SK-N-SH (cell line): ENCODE measurements around the gene SRXN1. TPM values are rescaled to one million over a fixed set of nuclear protein-coding genes. Genes with fewer than 3 reads are reported as not detected.

Experiments
- CTCF ChIA-PET: fragments of 300-600, 350-600 bp; formaldehyde crosslinking; extraction: SDS; loops from one replicate; lab custom pipeline; 2021; lab: Yijun Ruan, JAX
- POLR2A ChIA-PET: fragments of 350-600 bp; sonication (Branson Sonifier 250); formaldehyde crosslinking; extraction: SDS; loops from one replicate; lab custom pipeline; 2020; ENCODE audit warnings: antibody characterized with exemption, inconsistent platforms; lab: Yijun Ruan, JAX
- DNase-seq: peaks from one replicate; pipeline ENCODE4 v3.0.0; 2012
- H2AFZ ChIP-seq: fragments of 200-600 bp; sonication (generic); 2 replicates; pipeline ENCODE4 v1.8.1; 2016; ENCODE audit warnings: antibody characterized with exemption, mild to moderate bottlenecking, low read depth
- H3F3A ChIP-seq: fragments of 200-600 bp; sonication (generic); replicated peaks from 2 replicates; pipeline ENCODE3; 2016; ENCODE audit warnings: antibody characterized with exemption, mild to moderate bottlenecking; ENCODE audit not compliant: insufficient read depth
- H3K27ac ChIP-seq, 2 experiments: fragments of 200-500 bp in 1 of 2; fragments of 200-600 bp in 1 of 2; sonication (Bioruptor generic) in 1 of 2; sonication (generic), shearing (Covaris generic) in 1 of 2; 2 replicates each; pipeline versions ENCODE4 v1.5.1 to v1.6.1; 2014 to 2016; ENCODE audit warnings: low read depth in 2 of 2, inconsistent platforms in 1 of 2, low read length in 1 of 2, mild to moderate bottlenecking in 1 of 2, mixed read lengths in 1 of 2
- H3K27me3 ChIP-seq: fragments of 200-600 bp; sonication (generic), shearing (Covaris generic); 2 replicates; pipeline ENCODE4 v1.6.1; 2016; ENCODE audit warnings: mixed run types; ENCODE audit not compliant: insufficient read depth
- H3K36me3 ChIP-seq, 2 experiments: fragments of 200-500 bp in 1 of 2; fragments of 200-600 bp in 1 of 2; sonication (Bioruptor generic) in 1 of 2; sonication (generic) in 1 of 2; replicated peaks in 1 of 2; 2 replicates each; pipeline versions ENCODE3 to v1.5.1; 2014 to 2016; ENCODE audit warnings: low read length in 1 of 2, mild to moderate bottlenecking in 1 of 2; ENCODE audit not compliant: insufficient read depth in 2 of 2, control insufficient read depth in 1 of 2
- H3K4me1 ChIP-seq, 2 experiments: fragments of 200-500 bp in 1 of 2; fragments of 200-600 bp in 1 of 2; sonication (Bioruptor generic) in 1 of 2; sonication (generic), shearing (Covaris generic) in 1 of 2; 2 replicates each; pipeline versions ENCODE4 v1.5.1 to v1.6.1; 2014 to 2016; ENCODE audit warnings: low read depth in 1 of 2, low read length in 1 of 2, mixed run types in 1 of 2; ENCODE audit not compliant: insufficient read depth in 2 of 2, control insufficient read depth in 1 of 2
- H3K4me2 ChIP-seq: fragments of 200-600 bp; sonication (generic), shearing (Covaris generic); 2 replicates; pipeline ENCODE4 v1.6.1; 2017; ENCODE audit warnings: mixed run types
- H3K4me3 ChIP-seq, 2 experiments: fragments of 200-500 bp in 1 of 2; fragments of 200-600 bp in 1 of 2; sonication (Bioruptor generic) in 1 of 2; sonication (generic), shearing (Covaris generic) in 1 of 2; 2 replicates each; pipeline versions ENCODE4 v1.5.1 to v1.8.1; 2014 to 2016; ENCODE audit warnings: low read depth in 2 of 2, inconsistent platforms in 1 of 2, low read length in 1 of 2, mild to moderate bottlenecking in 1 of 2, mixed read lengths in 1 of 2, moderate library complexity in 1 of 2
- H3K79me2 ChIP-seq: fragments of 200-600 bp; sonication (generic); 2 replicates; pipeline ENCODE4 v1.8.1; 2017; ENCODE audit warnings: mild to moderate bottlenecking; ENCODE audit not compliant: insufficient read depth
- H3K9ac ChIP-seq: fragments of 200-600 bp; sonication (generic); 2 replicates; pipeline ENCODE4 v1.6.1; 2017; ENCODE audit warnings: mixed run types
- H3K9me2 ChIP-seq: fragments of 200-600 bp; sonication (generic); 2 replicates; pipeline ENCODE4 v1.6.1; 2017; ENCODE audit warnings: mixed run types
- H3K9me3 ChIP-seq: fragments of 200-600 bp; sonication (generic); 2 replicates; pipeline ENCODE4 v1.6.1; 2017; ENCODE audit warnings: mixed run types, mild to moderate bottlenecking, moderate library complexity
- H4K20me1 ChIP-seq: fragments of 200-600 bp; sonication (generic); 2 replicates; pipeline ENCODE4 v1.6.1; 2017; ENCODE audit warnings: mild to moderate bottlenecking, mixed run types; ENCODE audit not compliant: insufficient read depth
- CHD2 ChIP-seq: fragments of 150-350 bp; IDR thresholded peaks from 2 replicates; pipeline ENCODE4 v1.6.1; 2018; ENCODE audit warnings: low read length; ENCODE audit not compliant: partially characterized antibody
- ELF1 ChIP-seq: IDR thresholded peaks from 2 replicates; pipeline ENCODE4 v1.4.0; 2012
- EZH2phosphoT487 ChIP-seq: fragments of 200-600 bp; sonication (generic); IDR thresholded peaks from 2 replicates; pipeline ENCODE4 v1.6.1; 2017; ENCODE audit warnings: low read depth, mixed run types, mild to moderate bottlenecking, antibody characterized with exemption, moderate library complexity, borderline replicate concordance
- GABPA ChIP-seq: IDR thresholded peaks from 2 replicates; pipeline ENCODE4 v1.4.0; 2012; ENCODE audit warnings: low read depth, mild to moderate bottlenecking
- MXI1 ChIP-seq: IDR thresholded peaks from 2 replicates; pipeline ENCODE4 v1.6.1; 2012; ENCODE audit warnings: mild to moderate bottlenecking, low read depth, low read length, improper control_type of control experiment
- NFIC ChIP-seq: IDR thresholded peaks from 2 replicates; pipeline ENCODE4 v1.4.0; 2012; ENCODE audit warnings: borderline replicate concordance
- RCOR1 ChIP-seq: fragments of 150-350 bp; IDR thresholded peaks from 2 replicates; pipeline ENCODE4 v1.6.1; 2017; ENCODE audit warnings: antibody characterized with exemption, low read length
- REST ChIP-seq: IDR thresholded peaks from 2 replicates; pipeline ENCODE4 v1.6.1; 2012; ENCODE audit warnings: mild to moderate bottlenecking, low read depth, low read length, moderate library complexity
- RFX5 ChIP-seq: IDR thresholded peaks from 2 replicates; pipeline ENCODE4 v1.6.1; 2012; ENCODE audit warnings: mild to moderate bottlenecking, improper control_type of control experiment, low read length
- TCF12 ChIP-seq: IDR thresholded peaks from 2 replicates; pipeline ENCODE4 v1.4.0; 2012
- USF1 ChIP-seq: IDR thresholded peaks from 2 replicates; pipeline ENCODE4 v1.4.0; 2012; ENCODE audit warnings: low read depth, borderline replicate concordance
- ZBTB33 ChIP-seq: IDR thresholded peaks from 2 replicates; pipeline ENCODE4 v1.4.0; 2012; ENCODE audit warnings: low read depth, borderline replicate concordance
- WGBS: methylation state at CpG from one replicate; pipeline ENCODE4 v1.1.6; 2017; ENCODE audit warnings: low lambda C conversion rate; 5-methylcytosine and 5-hydroxymethylcytosine counted together
- polyA plus RNA-seq, 3 experiments: library from polyadenylated mRNA; depleted of rRNA; stranded (reverse); fragments of >200 nt; gene quantifications; 2 replicates each; pipeline ENCODE4 v1.2.3, GENCODE V29; 2012

SRXN1 gene
- polyA plus RNA-seq, 1 of the 3 experiments (the other 2 are of a cell fraction) = 26.2 TPM

- Histone ChIP-seq H3K4me3 (peak within 1 kb of the TSS; percentile 26 to 46), H3K4me2 (peak within 1 kb of the TSS; percentile 93), H3K9me3 (no peaks in the 10 kb centered on the region), H2AFZ (no peak within 1 kb of the TSS), H3K36me3 (no peaks in the 10 kb centered on the region), H3K9ac (no peak within 1 kb of the TSS), H3K79me2 (no peaks in the 10 kb centered on the region), H3K27ac (peak within 1 kb of the TSS in 1 of 2 experiments; percentile 74; a peak in 2 of 4 replicates), H3K27me3 (peaks cover 24% of the 10 kb centered on the region; the same call in 1 of the 2 replicates), H3K9me2 (no peaks in the 10 kb centered on the region), H3F3A (no peaks in the 10 kb centered on the region), H3K4me1 (peaks cover 0 to 10% of the 10 kb centered on the region in 2 experiments; a peak in 1 of 4 replicates), H4K20me1 (peaks cover 11% of the 10 kb centered on the region; the same call in 1 of the 2 replicates)
- DNase-seq = peak; percentile 81
- 4% methylated on average over 34 of the region's 69 CpGs for WGBS
- ChIA-PET POLR2A (interaction anchor here (0.7 to 1.4 kb wide), 4 partner anchors 21 to 47 kb away, joined by 3 to 8 read pairs (median 4); no protein-coding TSS in a partner anchor), CTCF (interaction anchor here (0.9 to 3.1 kb wide), 10 partner anchors 8 to 64 kb away, joined by 3 to 18 read pairs (median 6); no protein-coding TSS in a partner anchor)
- TF ChIP-seq ZBTB33 (no peak), USF1 (no peak), REST (peak; percentile 99), RCOR1 (0 out of 2 replicates have a peak, but pooled peaks have one; percentile 17)
These were observed 22.7 kb upstream of the SRXN1 start, which contains the start of gene SCRT2 for GRCh38 chr20:675453-676314. Gene SCRT2, minus strand, starts transcription at chr20:675802. Its CDS starts 201 bp downstream, at chr20:675601.

GRCh38 chr20:675033-675452 lies 22.0 kb upstream of the SRXN1 start:
- POLR2A ChIA-PET = interaction anchor here (0.6 to 1.4 kb wide), 5 partner anchors 15 to 47 kb away, joined by 3 to 8 read pairs (median 3); no protein-coding TSS in a partner anchor
- H3F3A ChIP-seq = no peaks in the 10 kb centered on the region
- WGBS = 8% methylated on average over 14 of the region's 25 CpGs
- H3K36me3 ChIP-seq = no peaks in the 10 kb centered on the region
- no peak overlapping the region for H3K9ac ChIP-seq
- CTCF ChIA-PET = interaction anchor here (0.9 to 3.1 kb wide), 7 partner anchors 15 to 64 kb away, joined by 4 to 18 read pairs (median 5); no protein-coding TSS in a partner anchor
- H3K4me3 ChIP-seq = peak overlapping the region in 1 of 2 experiments; percentile 46; a peak in 3 of 4 replicates
- H3K4me2 ChIP-seq = peak overlapping the region; percentile 76
- peak overlapping the region in 1 of 2 experiments; percentile 74; a peak in 2 of 4 replicates for H3K27ac ChIP-seq
- DNase-seq = peak; percentile 83
- peaks cover 0 to 10% of the 10 kb centered on the region in 2 experiments; a peak in 1 of 4 replicates for H3K4me1 ChIP-seq
- no peaks in the 10 kb centered on the region for H3K79me2 ChIP-seq
- H3K9me3 ChIP-seq = no peaks in the 10 kb centered on the region
- peaks cover 24% of the 10 kb centered on the region; the same call in 1 of the 2 replicates for H3K27me3 ChIP-seq
- H3K9me2 ChIP-seq = no peaks in the 10 kb centered on the region
- peaks cover 11% of the 10 kb centered on the region; the same call in 1 of the 2 replicates for H4K20me1 ChIP-seq
- no peak overlapping the region for H2AFZ ChIP-seq
- TF ChIP-seq NFIC = no peak
- TF ChIP-seq USF1 = no peak
- TF ChIP-seq CHD2 = no peak
- no peak for TF ChIP-seq ZBTB33
- no peak for TF ChIP-seq EZH2phosphoT487
- TF ChIP-seq TCF12 = no peak
- no peak for TF ChIP-seq GABPA
- TF ChIP-seq ELF1 = no peak
- TF ChIP-seq RFX5 = no peak
- no peak for TF ChIP-seq MXI1
